DOHH2 (cell line): ENCODE results near the gene AP1M2.

Experiments
- EZH2phosphoT487 ChIP-seq: fragments of 200-600 bp; sonication (generic); IDR thresholded peaks from 2 replicates; pipeline ENCODE4 v1.6.1; 2017; ENCODE audit warnings: borderline replicate concordance, mild to moderate bottlenecking, antibody characterized with exemption, low read length, moderate library complexity, mixed read lengths
- TF ChIP-seq, protein P1 (sequence below): fragments of 200-600 bp; sonication (generic); IDR thresholded peaks from one replicate; pipeline ENCODE4 v1.5.1; 2014; ENCODE audit warnings: antibody characterized with exemption, mild to moderate bottlenecking, low read depth, low read length; ENCODE audit not compliant: poor library complexity, severe bottlenecking

- TF ChIP-seq, protein P1, sequence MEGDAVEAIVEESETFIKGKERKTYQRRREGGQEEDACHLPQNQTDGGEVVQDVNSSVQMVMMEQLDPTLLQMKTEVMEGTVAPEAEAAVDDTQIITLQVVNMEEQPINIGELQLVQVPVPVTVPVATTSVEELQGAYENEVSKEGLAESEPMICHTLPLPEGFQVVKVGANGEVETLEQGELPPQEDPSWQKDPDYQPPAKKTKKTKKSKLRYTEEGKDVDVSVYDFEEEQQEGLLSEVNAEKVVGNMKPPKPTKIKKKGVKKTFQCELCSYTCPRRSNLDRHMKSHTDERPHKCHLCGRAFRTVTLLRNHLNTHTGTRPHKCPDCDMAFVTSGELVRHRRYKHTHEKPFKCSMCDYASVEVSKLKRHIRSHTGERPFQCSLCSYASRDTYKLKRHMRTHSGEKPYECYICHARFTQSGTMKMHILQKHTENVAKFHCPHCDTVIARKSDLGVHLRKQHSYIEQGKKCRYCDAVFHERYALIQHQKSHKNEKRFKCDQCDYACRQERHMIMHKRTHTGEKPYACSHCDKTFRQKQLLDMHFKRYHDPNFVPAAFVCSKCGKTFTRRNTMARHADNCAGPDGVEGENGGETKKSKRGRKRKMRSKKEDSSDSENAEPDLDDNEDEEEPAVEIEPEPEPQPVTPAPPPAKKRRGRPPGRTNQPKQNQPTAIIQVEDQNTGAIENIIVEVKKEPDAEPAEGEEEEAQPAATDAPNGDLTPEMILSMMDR = no peak
- TF ChIP-seq EZH2phosphoT487 = no peak
Measured at GRCh38 chr19:10562609-10563008, 24.5 kb downstream of the AP1M2 start.
